LNCAP (cell line): Measurements from ENCODE around the gene ASF1A.

ENCODE experiments used
- TF ChIP-seq, protein P1 (sequence below): fragments of 450-650 bp; IDR thresholded peaks from 2 replicates; pipeline ENCODE4 v1.5.1; 2017; ENCODE audit warnings: mild to moderate bottlenecking

ASF1A gene

DNA sequence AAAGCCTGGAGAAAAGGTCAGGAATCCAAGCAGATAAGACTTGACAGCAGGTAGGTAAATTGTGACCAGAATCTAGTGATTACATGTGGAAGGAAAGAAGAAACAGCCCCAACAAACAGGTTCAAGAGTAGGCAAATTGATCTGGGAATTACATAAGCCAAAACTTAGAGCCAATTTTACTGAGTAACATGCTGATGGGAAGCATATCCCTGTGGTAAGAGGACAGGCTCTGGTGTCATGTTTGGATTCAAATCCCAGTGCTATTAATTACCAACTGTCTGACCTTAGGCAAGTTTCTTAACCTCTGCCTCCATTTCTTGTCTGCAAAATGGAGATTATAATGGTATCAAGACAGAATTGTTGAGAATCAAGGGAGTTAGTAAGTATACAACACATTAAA is 20.6 kb downstream of the ASF1A start:
- TF ChIP-seq, protein P1, sequence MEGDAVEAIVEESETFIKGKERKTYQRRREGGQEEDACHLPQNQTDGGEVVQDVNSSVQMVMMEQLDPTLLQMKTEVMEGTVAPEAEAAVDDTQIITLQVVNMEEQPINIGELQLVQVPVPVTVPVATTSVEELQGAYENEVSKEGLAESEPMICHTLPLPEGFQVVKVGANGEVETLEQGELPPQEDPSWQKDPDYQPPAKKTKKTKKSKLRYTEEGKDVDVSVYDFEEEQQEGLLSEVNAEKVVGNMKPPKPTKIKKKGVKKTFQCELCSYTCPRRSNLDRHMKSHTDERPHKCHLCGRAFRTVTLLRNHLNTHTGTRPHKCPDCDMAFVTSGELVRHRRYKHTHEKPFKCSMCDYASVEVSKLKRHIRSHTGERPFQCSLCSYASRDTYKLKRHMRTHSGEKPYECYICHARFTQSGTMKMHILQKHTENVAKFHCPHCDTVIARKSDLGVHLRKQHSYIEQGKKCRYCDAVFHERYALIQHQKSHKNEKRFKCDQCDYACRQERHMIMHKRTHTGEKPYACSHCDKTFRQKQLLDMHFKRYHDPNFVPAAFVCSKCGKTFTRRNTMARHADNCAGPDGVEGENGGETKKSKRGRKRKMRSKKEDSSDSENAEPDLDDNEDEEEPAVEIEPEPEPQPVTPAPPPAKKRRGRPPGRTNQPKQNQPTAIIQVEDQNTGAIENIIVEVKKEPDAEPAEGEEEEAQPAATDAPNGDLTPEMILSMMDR, result no peak

DNA sequence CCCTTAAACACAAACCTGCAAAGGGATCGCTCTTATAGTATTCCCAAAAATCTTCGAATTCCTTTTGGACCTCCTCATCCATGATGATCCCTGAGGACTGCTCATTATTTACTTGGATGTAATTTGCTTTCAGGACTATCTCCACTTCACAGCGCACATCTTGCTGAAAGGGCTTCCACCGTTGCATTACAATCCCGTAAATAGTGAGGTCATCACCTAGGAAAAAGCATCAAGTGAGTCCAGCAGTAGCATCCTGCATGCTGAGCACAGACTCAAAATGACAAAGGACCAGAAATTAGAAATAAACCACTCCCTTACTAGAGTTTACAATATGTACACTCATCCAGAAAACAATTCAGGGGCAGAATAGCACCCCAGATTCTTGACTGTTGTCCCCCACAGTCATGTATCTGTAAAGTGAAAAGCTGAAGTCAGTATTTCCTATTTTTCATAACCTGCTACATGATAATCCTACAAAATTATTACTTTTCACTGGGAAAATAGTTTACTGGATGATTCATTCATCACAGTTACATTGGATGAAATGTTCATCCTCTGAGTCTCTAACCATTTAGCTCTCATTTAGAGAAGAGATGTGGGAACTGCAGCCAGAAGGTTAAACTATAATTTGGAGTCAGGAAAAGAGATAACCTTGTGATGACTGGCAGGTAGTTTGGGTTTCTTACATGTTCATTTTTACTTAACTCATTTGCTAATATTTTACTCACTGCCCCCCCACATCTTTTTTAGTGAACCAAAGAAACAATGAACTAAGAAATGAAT is 23.8 kb downstream of the ASF1A start:
- TF ChIP-seq, protein P1, result no peak

DNA sequence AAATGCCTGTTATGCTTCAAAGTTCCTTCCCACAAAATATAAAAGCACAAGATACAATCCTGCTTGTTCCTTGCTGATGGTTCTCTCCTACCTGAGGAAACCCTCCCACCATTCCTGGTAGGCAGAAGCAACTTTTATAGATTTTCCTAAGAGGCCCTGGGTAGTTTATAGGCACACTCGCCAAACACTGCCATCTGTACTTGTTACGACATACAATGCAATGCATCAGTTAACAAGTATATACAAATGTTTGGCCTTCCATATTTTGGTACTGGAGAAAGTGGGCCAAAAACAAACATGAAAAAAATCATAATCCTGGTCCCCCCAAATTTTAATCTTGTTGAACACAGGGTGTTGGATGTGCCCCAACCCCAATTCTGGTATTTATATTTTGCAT is 24.4 kb downstream of the ASF1A start:
- TF ChIP-seq, protein P1, result no peak

DNA sequence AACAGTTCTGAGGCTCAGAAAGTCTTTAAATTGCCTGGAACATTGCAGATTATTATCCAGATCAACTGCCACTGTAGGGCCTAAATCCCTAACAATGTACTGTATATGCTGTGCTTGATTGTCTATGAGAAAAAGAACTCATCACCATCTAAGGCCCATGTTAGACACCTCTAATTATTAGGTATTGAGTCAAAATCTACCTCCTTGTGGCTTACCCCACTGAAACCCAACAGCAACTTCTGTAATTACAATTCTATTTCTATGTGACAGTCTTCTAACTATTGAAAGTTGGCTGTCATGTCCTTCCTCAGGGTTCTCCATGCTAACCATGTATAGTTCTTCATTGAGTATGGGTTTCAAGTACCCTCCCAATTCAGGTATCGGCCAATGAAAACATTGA is 27.1 kb downstream of the ASF1A start:
- TF ChIP-seq, protein P1, result no peak

DNA sequence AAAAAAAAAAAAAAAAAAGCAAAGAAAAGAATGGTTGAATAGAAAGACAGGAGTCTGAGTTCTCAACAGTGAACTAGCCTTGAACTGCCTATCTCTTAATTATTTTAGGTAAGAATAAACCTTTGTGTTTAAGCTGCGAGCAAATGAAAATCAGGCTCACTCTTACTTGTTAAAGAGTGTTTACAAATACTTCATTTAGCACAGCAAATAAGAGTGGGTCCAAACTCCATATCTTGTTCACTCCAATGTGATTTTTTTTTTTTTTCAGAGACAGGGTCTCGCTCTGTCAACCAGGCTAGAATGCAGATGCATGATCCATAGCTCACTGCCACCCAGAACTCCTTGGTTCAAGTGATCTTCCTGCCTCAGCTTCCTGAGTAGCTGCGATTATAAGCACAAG is 29.1 kb downstream of the ASF1A start:
- TF ChIP-seq, protein P1, result no peak

DNA sequence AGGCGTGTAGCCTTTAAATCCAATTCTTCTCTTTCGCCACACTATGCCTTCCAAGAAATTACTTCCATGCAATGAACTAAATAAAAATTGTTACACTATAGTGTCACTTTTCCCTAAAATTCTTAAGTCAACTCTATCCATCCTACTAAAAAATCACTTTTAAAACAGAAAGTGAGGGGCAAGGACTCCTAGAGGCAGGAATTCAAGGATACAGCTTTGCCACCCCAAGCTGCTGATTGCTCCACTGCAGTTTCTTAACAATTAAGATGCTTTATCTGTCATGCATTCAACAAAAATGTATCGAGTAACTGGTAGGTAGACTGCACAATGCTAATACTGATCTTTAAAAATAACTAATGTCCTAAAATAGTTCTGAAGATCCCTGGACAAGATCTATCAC is 36.7 kb downstream of the ASF1A start:
- TF ChIP-seq, protein P1, result no peak

DNA sequence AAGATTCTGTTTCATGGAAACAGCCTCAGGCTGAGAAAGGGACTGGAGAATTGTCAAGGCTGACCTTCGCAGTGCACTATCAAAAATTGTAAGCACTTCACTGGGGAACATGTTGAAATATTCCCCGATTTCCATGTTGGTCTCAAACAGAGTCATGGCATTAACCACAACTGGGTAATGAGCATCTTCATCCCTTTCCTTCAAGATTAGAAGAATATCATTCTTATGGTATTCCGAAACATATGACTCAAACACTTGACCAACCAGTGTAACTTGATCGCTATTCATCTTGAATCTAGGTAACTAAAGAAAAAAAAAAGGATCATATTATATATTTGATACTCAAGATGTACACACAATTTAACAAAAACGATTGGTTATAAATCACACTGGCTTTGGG is 37.5 kb downstream of the ASF1A start:
- TF ChIP-seq, protein P1, result no peak

DNA sequence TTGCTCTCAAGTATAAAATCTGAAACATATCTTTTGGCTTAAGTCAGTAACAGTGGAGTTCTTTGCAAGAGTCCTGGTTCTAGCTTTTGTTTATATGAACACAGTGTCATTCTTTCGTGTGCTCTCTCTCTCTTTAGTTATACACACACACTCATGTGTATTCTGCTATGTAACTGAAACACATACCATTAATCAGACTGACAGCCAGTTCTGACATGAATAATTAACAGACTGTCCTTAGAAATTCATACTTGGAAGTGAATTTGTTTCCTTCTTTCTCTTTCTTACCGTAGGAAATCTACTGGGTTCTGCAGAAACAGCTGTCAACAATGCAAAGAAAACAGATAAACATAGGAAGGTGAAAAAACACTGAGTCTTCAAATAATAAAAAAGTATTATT is 38.5 kb downstream of the ASF1A start:
- TF ChIP-seq, protein P1, result no peak
